Measurements from ENCODE around the gene POPDC2. TPM values are rescaled to one million over a fixed set of nuclear protein-coding genes. Genes with fewer than 3 reads are reported as not detected.

Gene POPDC2
- total RNA-seq, 2 donors from 2014 or later, result 8.7 to 26.5 TPM

GRCh38 chr3:119602676-119603075, 57.7 kb downstream of the POPDC2 start:
- DNase-seq (ENCODE audit: low spot score), result no peak
- no peak overlapping the region for H3K4me3 ChIP-seq
- H3K36me3 ChIP-seq, result no peaks in the 10 kb centered on the region
- peaks cover 13% of the 10 kb centered on the region for H3K4me1 ChIP-seq (replicated peaks)
- peak overlapping the region; percentile 21 to 35 for H3K27ac ChIP-seq
- no peaks in the 10 kb centered on the region for H3K9me3 ChIP-seq
- 19% methylated on average over 1 of the region's 1 CpG for WGBS
- no peaks in the 10 kb centered on the region for H3K27me3 ChIP-seq (replicated peaks; ENCODE audit: insufficient read depth)
- TF ChIP-seq CTCF (IDR thresholded peaks at IDR 0.05) (no peak), POLR2AphosphoS5 (IDR thresholded peaks at IDR 0.05) (no peak), POLR2A (IDR thresholded peaks at IDR 0.05) (no peak)
- intact Hi-C loops (cut with DNase I), result no loop called here

- H3K4me1 ChIP-seq (replicated peaks), result peaks cover 13% of the 10 kb centered on the region
- intact Hi-C loops (cut with DNase I), result no loop called here
- H3K27me3 ChIP-seq (replicated peaks; ENCODE audit: insufficient read depth), result no peaks in the 10 kb centered on the region
- H3K9me3 ChIP-seq, result no peaks in the 10 kb centered on the region
- no peak for TF ChIP-seq POLR2AphosphoS5 (IDR thresholded peaks at IDR 0.05)
- no peak for TF ChIP-seq POLR2A (IDR thresholded peaks at IDR 0.05)
- TF ChIP-seq CTCF (IDR thresholded peaks at IDR 0.05), result no peak
- WGBS, result 94% methylated on average over 3 of the region's 3 CpGs
- no peak for DNase-seq (ENCODE audit: low spot score)
- no peaks in the 10 kb centered on the region for H3K36me3 ChIP-seq
- H3K4me3 ChIP-seq, result no peak overlapping the region
- H3K27ac ChIP-seq, result no peak overlapping the region
Measured at GRCh38 chr3:119601154-119601553, 59.2 kb downstream of the POPDC2 start.

GRCh38 chr3:119600732-119601131, 59.7 kb downstream of the POPDC2 start:
- WGBS, result 71% methylated on average over 5 of the region's 5 CpGs
- Histone ChIP-seq H3K4me3 (no peak overlapping the region), H3K27ac (no peak overlapping the region), H3K9me3 (no peaks in the 10 kb centered on the region), H3K36me3 (no peaks in the 10 kb centered on the region), H3K4me1 (replicated peaks) (peaks cover 13% of the 10 kb centered on the region), H3K27me3 (replicated peaks; ENCODE audit: insufficient read depth) (no peaks in the 10 kb centered on the region)
- TF ChIP-seq POLR2AphosphoS5 (IDR thresholded peaks at IDR 0.05), result no peak
- TF ChIP-seq POLR2A (IDR thresholded peaks at IDR 0.05), result no peak
- TF ChIP-seq CTCF (IDR thresholded peaks at IDR 0.05), result no peak
- DNase-seq (ENCODE audit: low spot score), result no peak
- intact Hi-C loops (cut with DNase I), result no loop called here

- H3K4me3 ChIP-seq, result no peak overlapping the region
- WGBS, result 99% methylated on average over 6 of the region's 6 CpGs
- DNase-seq (ENCODE audit: low spot score), result no peak
- H3K9me3 ChIP-seq, result no peaks in the 10 kb centered on the region
- no peaks in the 10 kb centered on the region for H3K36me3 ChIP-seq
- intact Hi-C loops (cut with DNase I), result no loop called here
- TF ChIP-seq POLR2AphosphoS5 (IDR thresholded peaks at IDR 0.05) (no peak), CTCF (IDR thresholded peaks at IDR 0.05) (no peak), POLR2A (IDR thresholded peaks at IDR 0.05) (no peak)
- peaks cover 13% of the 10 kb centered on the region for H3K4me1 ChIP-seq (replicated peaks)
- no peaks in the 10 kb centered on the region for H3K27me3 ChIP-seq (replicated peaks; ENCODE audit: insufficient read depth)
- no peak overlapping the region for H3K27ac ChIP-seq
Measured at GRCh38 chr3:119599558-119600174, 60.7 kb downstream of the POPDC2 start.

- Histone ChIP-seq H3K36me3 (no peaks in the 10 kb centered on the region), H3K9me3 (no peaks in the 10 kb centered on the region), H3K27ac (peak overlapping the region; percentile 18 to 52), H3K4me1 (replicated peaks) (peaks cover 12% of the 10 kb centered on the region), H3K4me3 (no peak overlapping the region), H3K27me3 (replicated peaks; ENCODE audit: insufficient read depth) (no peaks in the 10 kb centered on the region)
- DNase-seq (ENCODE audit: low spot score), result no peak
- TF ChIP-seq CTCF (IDR thresholded peaks at IDR 0.05) (no peak), POLR2A (IDR thresholded peaks at IDR 0.05) (no peak), POLR2AphosphoS5 (IDR thresholded peaks at IDR 0.05) (no peak)
- intact Hi-C loops (cut with DNase I), result no loop called here
- WGBS, result 96% methylated on average over 1 of the region's 1 CpG
Measured at GRCh38 chr3:119598410-119599098, 61.8 kb downstream of the POPDC2 start.
